ENCODE measurements around the gene ACSS3. TPM values are rescaled to one million over a fixed set of nuclear protein-coding genes. Genes with fewer than 3 reads are reported as not detected.
A peak's percentile ranks its signal among the peaks of the same experiment; 100 is the strongest.

Gene ACSS3
- total RNA-seq, 1 donor from 2014 or later: 32.4 TPM

GRCh38 chr12:81161680-81162079 is 83.8 kb downstream of the ACSS3 start:
- ATAC-seq (peak in 1 of 2 donors; percentile 15), DNase-seq (no peak)
- H3K27ac ChIP-seq: no peak overlapping the region
- H3K4me3 ChIP-seq: no peak overlapping the region
- no peaks in the 10 kb centered on the region for H3K9me3 ChIP-seq
- intact Hi-C loops (cut with DNase I): no loop called here
- H3K36me3 ChIP-seq: peaks cover 7% of the 10 kb centered on the region
- no peaks in the 10 kb centered on the region for H3K4me1 ChIP-seq
- TF ChIP-seq CTCF (IDR thresholded peaks at IDR 0.05): no peak
- H3K27me3 ChIP-seq (ENCODE audit: low read depth): no peaks in the 10 kb centered on the region

- Histone ChIP-seq H3K9me3 (no peaks in the 10 kb centered on the region), H3K4me3 (no peak overlapping the region), H3K27me3 (ENCODE audit: low read depth) (no peaks in the 10 kb centered on the region), H3K27ac (no peak overlapping the region), H3K4me1 (no peaks in the 10 kb centered on the region), H3K36me3 (peaks cover 7% of the 10 kb centered on the region)
- intact Hi-C loops (cut with DNase I): no loop called here
- DNase-seq: no peak
- no peak for TF ChIP-seq CTCF (IDR thresholded peaks at IDR 0.05)
- ATAC-seq: no peak
Observed at GRCh38 chr12:81162391-81163136, 84.7 kb downstream of the ACSS3 start.

- TF ChIP-seq CTCF (IDR thresholded peaks at IDR 0.05): no peak
- intact Hi-C loops (cut with DNase I): no loop called here
- ATAC-seq (no peak), DNase-seq (no peak)
- Histone ChIP-seq H3K27me3 (ENCODE audit: low read depth) (no peaks in the 10 kb centered on the region), H3K4me3 (no peak overlapping the region), H3K36me3 (no peaks in the 10 kb centered on the region), H3K9me3 (no peaks in the 10 kb centered on the region), H3K27ac (no peak overlapping the region), H3K4me1 (no peaks in the 10 kb centered on the region)
Observed at GRCh38 chr12:81164827-81165226, 86.9 kb downstream of the ACSS3 start.

GRCh38 chr12:81166790-81167189 is 88.9 kb downstream of the ACSS3 start:
- no peak for ATAC-seq
- no peak overlapping the region for H3K27ac ChIP-seq
- TF ChIP-seq CTCF (IDR thresholded peaks at IDR 0.05): no peak
- DNase-seq: no peak
- no peak overlapping the region for H3K4me3 ChIP-seq
- no peaks in the 10 kb centered on the region for H3K36me3 ChIP-seq
- H3K4me1 ChIP-seq: no peaks in the 10 kb centered on the region
- H3K27me3 ChIP-seq (ENCODE audit: low read depth): no peaks in the 10 kb centered on the region
- no peaks in the 10 kb centered on the region for H3K9me3 ChIP-seq
- intact Hi-C loops (cut with DNase I): no loop called here

- ATAC-seq (no peak), DNase-seq (no peak)
- intact Hi-C loops (cut with DNase I): no loop called here
- no peaks in the 10 kb centered on the region for H3K36me3 ChIP-seq
- no peak overlapping the region for H3K4me3 ChIP-seq
- no peak overlapping the region for H3K27ac ChIP-seq
- no peak for TF ChIP-seq CTCF (IDR thresholded peaks at IDR 0.05)
- no peaks in the 10 kb centered on the region for H3K4me1 ChIP-seq
- H3K27me3 ChIP-seq (ENCODE audit: low read depth): no peaks in the 10 kb centered on the region
- H3K9me3 ChIP-seq: no peaks in the 10 kb centered on the region
Observed at GRCh38 chr12:81167694-81168093, 89.8 kb downstream of the ACSS3 start.

Data from lower lobe of right lung (tissue), 2 donors.